OCI-LY1 (cell line): ENCODE results near the gene VWDE.

Experiments used
- EZH2 ChIP-seq: fragments of 200-600 bp; sonication (generic), shearing (Covaris generic); IDR thresholded peaks from 2 replicates; pipeline ENCODE4 v1.8.0; 2017; ENCODE audit warnings: borderline replicate concordance, mixed run types, mild to moderate bottlenecking, antibody characterized with exemption, low read length, moderate library complexity, mixed read lengths
- TF ChIP-seq, protein P1 (sequence below): fragments of 200-600 bp; sonication (generic), shearing (Covaris generic); IDR thresholded peaks from 2 replicates; pipeline ENCODE4 v1.5.1; 2017; ENCODE audit warnings: mild to moderate bottlenecking, antibody characterized with exemption, low read length, moderate library complexity, mixed read lengths

DNA sequence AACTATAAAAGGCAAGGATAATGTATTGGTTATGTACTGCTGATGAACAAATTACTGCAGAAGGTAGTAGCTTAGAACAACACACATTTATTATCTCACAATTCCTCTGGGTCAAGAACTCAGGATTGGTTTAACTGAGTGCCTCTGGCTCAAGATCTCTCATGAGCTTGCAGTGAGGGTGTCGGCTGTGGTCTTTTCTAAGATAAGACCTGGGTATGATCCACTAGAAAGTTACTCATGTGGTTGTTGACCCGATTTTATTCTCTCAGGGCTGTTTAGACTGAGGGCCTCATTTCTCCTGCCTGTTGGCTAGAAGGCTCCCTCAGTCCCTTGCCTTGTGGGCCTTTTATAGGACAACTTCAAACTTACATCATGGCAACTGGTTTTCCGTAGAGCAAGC lies 86.7 kb downstream of the VWDE start:
- TF ChIP-seq, protein P1, sequence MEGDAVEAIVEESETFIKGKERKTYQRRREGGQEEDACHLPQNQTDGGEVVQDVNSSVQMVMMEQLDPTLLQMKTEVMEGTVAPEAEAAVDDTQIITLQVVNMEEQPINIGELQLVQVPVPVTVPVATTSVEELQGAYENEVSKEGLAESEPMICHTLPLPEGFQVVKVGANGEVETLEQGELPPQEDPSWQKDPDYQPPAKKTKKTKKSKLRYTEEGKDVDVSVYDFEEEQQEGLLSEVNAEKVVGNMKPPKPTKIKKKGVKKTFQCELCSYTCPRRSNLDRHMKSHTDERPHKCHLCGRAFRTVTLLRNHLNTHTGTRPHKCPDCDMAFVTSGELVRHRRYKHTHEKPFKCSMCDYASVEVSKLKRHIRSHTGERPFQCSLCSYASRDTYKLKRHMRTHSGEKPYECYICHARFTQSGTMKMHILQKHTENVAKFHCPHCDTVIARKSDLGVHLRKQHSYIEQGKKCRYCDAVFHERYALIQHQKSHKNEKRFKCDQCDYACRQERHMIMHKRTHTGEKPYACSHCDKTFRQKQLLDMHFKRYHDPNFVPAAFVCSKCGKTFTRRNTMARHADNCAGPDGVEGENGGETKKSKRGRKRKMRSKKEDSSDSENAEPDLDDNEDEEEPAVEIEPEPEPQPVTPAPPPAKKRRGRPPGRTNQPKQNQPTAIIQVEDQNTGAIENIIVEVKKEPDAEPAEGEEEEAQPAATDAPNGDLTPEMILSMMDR = no peak
- TF ChIP-seq EZH2 = no peak
